Spleen (tissue), 11 donors: ENCODE measurements around the gene BNC2. TPM values are rescaled to one million over a fixed set of nuclear protein-coding genes. Genes with fewer than 3 reads are reported as not detected.

Source experiments
- DNase-seq: peaks from one replicate; pipeline ENCODE4 v3.0.0-alpha.2; 2020
- H3K27ac ChIP-seq, 8 donors: fragments of 200-600 bp; sonication (generic) in 7 of 8; 1 replicate in 4 of 8; 2 replicates in 4 of 8; pipeline versions ENCODE4 v1.5.0 to v1.8.0; 2016 to 2021; ENCODE audit warnings: inconsistent platforms in 4 of 8, mild to moderate bottlenecking in 4 of 8, moderate library complexity in 1 of 8
- H3K27me3 ChIP-seq, 7 donors: fragments of 200-600 bp; sonication (generic) in 6 of 7; replicated peaks in 1 of 7; 1 replicate in 4 of 7; 2 replicates in 3 of 7; pipeline versions ENCODE4 v1.5.0 to v1.8.0; 2016 to 2021; ENCODE audit warnings: inconsistent platforms in 3 of 7, mild to moderate bottlenecking in 1 of 7
- H3K36me3 ChIP-seq, 6 donors: fragments of 200-600 bp; sonication (generic) in 5 of 6; 1 replicate in 4 of 6; 2 replicates in 2 of 6; pipeline versions ENCODE4 v1.5.0 to v1.8.0; 2016 to 2021; ENCODE audit warnings: inconsistent platforms in 2 of 6
- H3K4me1 ChIP-seq, 6 donors: fragments of 200-600 bp; sonication (generic) in 5 of 6; 1 replicate in 3 of 6; 2 replicates in 3 of 6; pipeline versions ENCODE4 v1.5.0 to v1.8.0; 2016 to 2021; ENCODE audit warnings: inconsistent platforms in 3 of 6
- H3K4me3 ChIP-seq, 8 donors: fragments of 200-600 bp; sonication (generic) in 7 of 8; 1 replicate in 4 of 8; 2 replicates in 4 of 8; pipeline versions ENCODE4 v1.5.0 to v1.8.0; 2016 to 2021; ENCODE audit warnings: inconsistent platforms in 4 of 8, mild to moderate bottlenecking in 4 of 8, moderate library complexity in 2 of 8
- H3K9me3 ChIP-seq, 8 donors: fragments of 200-600 bp; sonication (generic) in 7 of 8; 1 replicate in 4 of 8; 2 replicates in 4 of 8; pipeline versions ENCODE4 v1.5.0 to v1.8.0; 2016 to 2021; ENCODE audit warnings: inconsistent platforms in 4 of 8
- CTCF ChIP-seq, 11 experiments: fragments of 200-600 bp in 7 of 11; fragments of 450-650 bp in 4 of 11; sonication (generic) in 4 of 11; IDR thresholded peaks in 8 of 11; conservative IDR thresholded peaks in 3 of 11; 1 replicate in 7 of 11; 2 replicates in 4 of 11; pipeline versions ENCODE4 v1.4.0 to v1.8.0; 2016 to 2021; ENCODE audit warnings: antibody characterized with exemption in 11 of 11, inconsistent platforms in 4 of 11, mild to moderate bottlenecking in 1 of 11
- POLR2A ChIP-seq, 3 donors: fragments of 450-650 bp; IDR thresholded peaks; one replicate each; pipeline ENCODE4 v1.5.1; 2017; ENCODE audit warnings: antibody characterized with exemption in 3 of 3, mild to moderate bottlenecking in 1 of 3
- POLR2AphosphoS5 ChIP-seq, 3 donors: sonication (generic); formaldehyde crosslinking; IDR thresholded peaks; one replicate each; pipeline ENCODE4 v1.5.1; 2017; ENCODE audit warnings: antibody characterized with exemption in 3 of 3
- WGBS, 5 donors: extraction: QIAGEN DNeasy Blood & Tissue Kit in 3 of 5; methylation state at CpG; one replicate each; pipeline versions ENCODE4 v1.1.5 to v1.1.7; 2013 to 2018; 5-methylcytosine and 5-hydroxymethylcytosine counted together
- intact Hi-C: fragments of 100-400 bp; cut with DNase I; formaldehyde crosslinking; loops from one replicate; pipeline ENCODE4 v1.15.0; 2023; ENCODE audit warnings: low total_unique reads
- polyA plus RNA-seq, 3 donors: library from polyadenylated mRNA; stranded (reverse); fragments of 200-250 nt; gene quantifications; one replicate each; pipeline ENCODE4 v1.2.1, GENCODE V29; 2013
- total RNA-seq, 7 donors: library from RNA; depleted of rRNA in 3 of 7; stranded (reverse); fragments of >200 nt in 3 of 7; fragmentation: NEBNext Ultra II Directional in 4 of 7; extraction: Animal tissue kit (Norgen Biotek cat#: 25700) in 4 of 7; gene quantifications; one replicate each; pipeline versions ENCODE4 v1.1.0 to v1.2.1, GENCODE V29; 2016 to 2021
- donor health status: healthy with polysubstance abuse.
- donor health status: DM: no; HTN: no; CAD: no; lungs with moderate emphysema.
- donor health status: DM: no; HTN: no; CAD: no.
- donor health status: Bipolar disorder and iron deficiency.
- donor health status: healthy.
- donor health status: DM: no; HTN: no; CAD: no.
- donor health status: DM: yes; HTN: yes; CAD: no.

The BNC2 gene
- total and polyA plus RNA-seq, 10 donors = 0.07 to 4.3 (median 1.3) TPM

GRCh38 chr9:16628413-16628812 lies 242.1 kb downstream of the BNC2 start:
- TF ChIP-seq CTCF (IDR thresholded peaks at IDR 0.05 in 8 of 11, conservative IDR thresholded peaks at IDR 0.05 in 3 of 11) (no peak), POLR2A (IDR thresholded peaks at IDR 0.05) (no peak), POLR2AphosphoS5 (IDR thresholded peaks at IDR 0.05) (no peak)
- Histone ChIP-seq H3K9me3 (no peaks in the 10 kb centered on the region), H3K27ac (no peak overlapping the region), H3K27me3 (no peaks in the 10 kb centered on the region), H3K4me1 (no peaks in the 10 kb centered on the region), H3K4me3 (no peak overlapping the region), H3K36me3 (no peaks in the 10 kb centered on the region)
- WGBS, 5 donors = 83 to 93% (median 90%) methylated on average over 7 of the region's 7 CpGs
- intact Hi-C loops = no loop called here
- DNase-seq = no peak

DNA sequence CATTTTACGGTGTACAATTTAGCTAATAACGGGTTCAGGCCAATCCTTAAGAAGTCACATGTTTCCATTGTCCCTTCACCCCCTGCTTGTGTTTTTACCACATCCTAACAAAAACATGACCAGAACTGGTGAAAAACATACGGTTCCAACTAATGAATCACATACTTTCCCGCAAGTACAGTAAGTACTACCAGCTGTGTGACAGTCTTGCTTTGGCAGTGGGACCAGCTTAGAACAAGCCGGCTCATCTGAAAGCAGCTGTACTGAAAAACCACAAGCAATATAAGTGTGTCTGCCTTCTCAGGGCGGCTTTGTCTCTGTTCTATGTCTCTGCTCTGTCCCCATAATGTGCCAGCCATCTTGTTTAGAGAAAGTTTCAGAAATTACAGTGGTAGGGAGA lies 242.5 kb downstream of the BNC2 start:
- 77 to 84% (median 79%) methylated on average over 6 of the region's 6 CpGs for WGBS, 5 donors
- no peaks in the 10 kb centered on the region for H3K4me1 ChIP-seq
- H3K27ac ChIP-seq = no peak overlapping the region
- TF ChIP-seq CTCF (IDR thresholded peaks at IDR 0.05 in 8 of 11, conservative IDR thresholded peaks at IDR 0.05 in 3 of 11) (no peak), POLR2AphosphoS5 (IDR thresholded peaks at IDR 0.05) (no peak), POLR2A (IDR thresholded peaks at IDR 0.05) (no peak)
- no peaks in the 10 kb centered on the region for H3K36me3 ChIP-seq
- no peak overlapping the region for H3K4me3 ChIP-seq
- no peaks in the 10 kb centered on the region for H3K9me3 ChIP-seq
- H3K27me3 ChIP-seq = no peaks in the 10 kb centered on the region
- DNase-seq = no peak
- intact Hi-C loops = no loop called here

DNA sequence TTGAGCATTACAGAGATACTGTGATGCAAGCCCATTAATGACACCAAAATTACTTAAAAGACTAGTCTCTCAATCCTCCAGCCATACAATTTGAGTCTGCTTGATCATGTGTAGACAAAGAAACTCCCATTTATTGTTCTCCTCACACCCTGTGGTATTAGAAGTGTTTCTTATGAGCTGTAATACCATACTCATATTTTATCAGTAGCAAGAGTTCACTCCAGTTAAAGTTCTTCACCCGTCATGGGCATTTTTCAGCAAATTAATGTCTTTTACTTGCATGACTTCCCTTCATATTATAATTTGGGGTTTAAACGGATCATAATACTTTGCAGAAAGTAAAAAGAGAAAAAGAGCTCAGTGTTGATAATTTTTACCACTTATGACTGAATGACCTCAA lies 242.9 kb downstream of the BNC2 start:
- H3K4me1 ChIP-seq = no peaks in the 10 kb centered on the region
- no peak overlapping the region for H3K4me3 ChIP-seq
- H3K27ac ChIP-seq = no peak overlapping the region
- no peaks in the 10 kb centered on the region for H3K36me3 ChIP-seq
- no peak for DNase-seq
- H3K9me3 ChIP-seq = no peaks in the 10 kb centered on the region
- H3K27me3 ChIP-seq = no peaks in the 10 kb centered on the region
- intact Hi-C loops = no loop called here
- WGBS, 5 donors = 83 to 84% (median 83%) methylated on average over 2 of the region's 2 CpGs
- TF ChIP-seq POLR2A (IDR thresholded peaks at IDR 0.05) = no peak
- no peak for TF ChIP-seq POLR2AphosphoS5 (IDR thresholded peaks at IDR 0.05)
- TF ChIP-seq CTCF (IDR thresholded peaks at IDR 0.05 in 8 of 11, conservative IDR thresholded peaks at IDR 0.05 in 3 of 11) = no peak

- no peaks in the 10 kb centered on the region for H3K36me3 ChIP-seq
- no peak overlapping the region for H3K4me3 ChIP-seq
- no peak for TF ChIP-seq CTCF (IDR thresholded peaks at IDR 0.05 in 8 of 11, conservative IDR thresholded peaks at IDR 0.05 in 3 of 11)
- TF ChIP-seq POLR2A (IDR thresholded peaks at IDR 0.05) = no peak
- no peak for TF ChIP-seq POLR2AphosphoS5 (IDR thresholded peaks at IDR 0.05)
- no peak for DNase-seq
- intact Hi-C loops = no loop called here
- H3K27me3 ChIP-seq = no peaks in the 10 kb centered on the region
- no peak overlapping the region for H3K27ac ChIP-seq
- H3K9me3 ChIP-seq = no peaks in the 10 kb centered on the region
- 66 to 80% (median 74%) methylated on average over 13 of the region's 13 CpGs for WGBS, 5 donors
- H3K4me1 ChIP-seq = no peaks in the 10 kb centered on the region
These were observed 243.8 kb downstream of the BNC2 start for GRCh38 chr9:16626577-16627130.
